ENCODE measurements around the gene LAMA1. TPM values are rescaled to one million over a fixed set of nuclear protein-coding genes. Genes with fewer than 3 reads are reported as not detected.

The LAMA1 gene
- total and polyA plus RNA-seq, 8 donors = 0.31 to 1.7 (median 1.2) TPM; not detected in 5

- WGBS, 5 donors = 84 to 92% (median 88%) methylated on average over 4 of the region's 4 CpGs
- intact Hi-C loops (cut with DNase I; ENCODE audit: low total_unique reads) = no loop called here
- no peaks in the 10 kb centered on the region for H3K27me3 ChIP-seq
- H3K4me1 ChIP-seq = no peaks in the 10 kb centered on the region
- TF ChIP-seq, protein P1, sequence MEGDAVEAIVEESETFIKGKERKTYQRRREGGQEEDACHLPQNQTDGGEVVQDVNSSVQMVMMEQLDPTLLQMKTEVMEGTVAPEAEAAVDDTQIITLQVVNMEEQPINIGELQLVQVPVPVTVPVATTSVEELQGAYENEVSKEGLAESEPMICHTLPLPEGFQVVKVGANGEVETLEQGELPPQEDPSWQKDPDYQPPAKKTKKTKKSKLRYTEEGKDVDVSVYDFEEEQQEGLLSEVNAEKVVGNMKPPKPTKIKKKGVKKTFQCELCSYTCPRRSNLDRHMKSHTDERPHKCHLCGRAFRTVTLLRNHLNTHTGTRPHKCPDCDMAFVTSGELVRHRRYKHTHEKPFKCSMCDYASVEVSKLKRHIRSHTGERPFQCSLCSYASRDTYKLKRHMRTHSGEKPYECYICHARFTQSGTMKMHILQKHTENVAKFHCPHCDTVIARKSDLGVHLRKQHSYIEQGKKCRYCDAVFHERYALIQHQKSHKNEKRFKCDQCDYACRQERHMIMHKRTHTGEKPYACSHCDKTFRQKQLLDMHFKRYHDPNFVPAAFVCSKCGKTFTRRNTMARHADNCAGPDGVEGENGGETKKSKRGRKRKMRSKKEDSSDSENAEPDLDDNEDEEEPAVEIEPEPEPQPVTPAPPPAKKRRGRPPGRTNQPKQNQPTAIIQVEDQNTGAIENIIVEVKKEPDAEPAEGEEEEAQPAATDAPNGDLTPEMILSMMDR (IDR thresholded peaks at IDR 0.05) = no peak
- TF ChIP-seq POLR2AphosphoS5 (IDR thresholded peaks at IDR 0.05) (no peak), EP300 (IDR thresholded peaks at IDR 0.05) (no peak), POLR2A (IDR thresholded peaks at IDR 0.05) (no peak)
- no peak overlapping the region for H3K27ac ChIP-seq
- no peaks in the 10 kb centered on the region for H3K36me3 ChIP-seq
- no peaks in the 10 kb centered on the region for H3K9me3 ChIP-seq
- no peak for DNase-seq
- no peak overlapping the region for H3K4me3 ChIP-seq
Observed at GRCh38 chr18:7139409-7139808, 21.8 kb upstream of the LAMA1 start.

DNA sequence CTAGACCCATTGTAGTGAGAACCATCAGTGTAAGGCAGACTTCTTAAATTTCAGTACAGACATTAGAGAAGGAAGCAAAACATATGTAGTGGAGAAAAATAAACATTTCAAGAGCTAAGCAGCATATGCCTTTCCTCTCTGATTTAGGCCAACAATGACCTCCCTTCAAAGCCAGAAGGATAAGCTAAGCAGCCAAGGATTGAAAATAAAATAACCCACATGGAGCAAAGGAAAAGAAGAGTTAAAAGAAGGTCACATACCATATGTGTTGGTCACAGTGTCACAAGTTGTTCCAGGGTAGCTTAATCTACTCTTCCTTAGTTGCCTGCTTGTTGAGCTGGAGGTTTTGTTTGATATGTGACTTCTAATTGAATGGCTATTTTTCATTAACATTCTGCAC is 15.6 kb upstream of the LAMA1 start:
- no peak overlapping the region for H3K4me3 ChIP-seq
- DNase-seq = no peak
- no peaks in the 10 kb centered on the region for H3K9me3 ChIP-seq
- no peak for TF ChIP-seq POLR2A (IDR thresholded peaks at IDR 0.05)
- TF ChIP-seq EP300 (IDR thresholded peaks at IDR 0.05) = no peak
- TF ChIP-seq POLR2AphosphoS5 (IDR thresholded peaks at IDR 0.05) = no peak
- TF ChIP-seq, protein P1 (IDR thresholded peaks at IDR 0.05) = no peak
- H3K36me3 ChIP-seq = no peaks in the 10 kb centered on the region
- no peak overlapping the region for H3K27ac ChIP-seq
- intact Hi-C loops (cut with DNase I; ENCODE audit: low total_unique reads) = no loop called here
- H3K4me1 ChIP-seq = no peaks in the 10 kb centered on the region
- H3K27me3 ChIP-seq = no peaks in the 10 kb centered on the region

DNA sequence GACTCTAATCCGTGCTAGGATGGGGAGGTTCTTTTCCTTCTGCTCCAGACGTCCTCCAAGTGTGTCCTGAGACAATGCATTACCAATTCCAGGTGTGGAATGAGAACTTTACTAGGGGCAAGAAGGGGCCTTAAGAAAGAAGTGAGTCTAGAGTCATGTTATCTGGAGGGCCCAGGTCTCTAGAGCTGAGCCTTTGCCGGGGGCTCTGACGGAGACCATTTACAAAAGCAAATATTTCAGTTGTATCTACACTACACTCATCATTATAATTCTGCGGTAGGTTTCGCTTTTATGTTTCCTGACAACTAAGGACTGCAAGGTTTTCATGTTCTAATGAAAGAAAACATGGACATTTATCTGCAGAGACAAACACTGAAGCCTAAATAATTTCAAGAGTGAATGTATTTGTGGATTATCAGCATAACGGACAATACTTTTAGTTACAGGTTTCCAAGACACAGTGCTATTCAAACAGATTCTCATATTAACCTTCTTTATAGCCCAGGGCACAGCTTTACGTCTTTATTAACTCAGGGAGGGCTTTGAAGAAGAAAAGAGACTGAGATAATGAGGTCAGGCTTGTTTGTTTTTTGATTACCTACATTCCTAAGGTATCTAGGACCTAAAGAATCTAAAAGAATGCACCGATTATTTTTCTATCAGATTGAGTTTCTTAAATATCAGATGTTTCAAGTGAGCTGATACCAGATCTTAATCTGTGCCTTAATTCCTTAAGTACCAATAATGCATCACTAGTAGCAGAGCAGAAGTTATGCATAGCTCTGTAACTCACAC is 15.0 kb upstream of the LAMA1 start:
- Histone ChIP-seq H3K4me3 (no peak overlapping the region), H3K36me3 (no peaks in the 10 kb centered on the region), H3K27me3 (no peaks in the 10 kb centered on the region), H3K27ac (no peak overlapping the region), H3K9me3 (no peaks in the 10 kb centered on the region), H3K4me1 (no peaks in the 10 kb centered on the region)
- DNase-seq = no peak
- intact Hi-C loops (cut with DNase I; ENCODE audit: low total_unique reads) = no loop called here
- no peak for TF ChIP-seq POLR2A (IDR thresholded peaks at IDR 0.05)
- TF ChIP-seq EP300 (IDR thresholded peaks at IDR 0.05) = no peak
- TF ChIP-seq, protein P1 (IDR thresholded peaks at IDR 0.05) = no peak
- TF ChIP-seq POLR2AphosphoS5 (IDR thresholded peaks at IDR 0.05) = no peak
- 43 to 59% (median 50%) methylated on average over 9 of the region's 9 CpGs for WGBS, 5 donors

- TF ChIP-seq EP300 (IDR thresholded peaks at IDR 0.05) (no peak), POLR2AphosphoS5 (IDR thresholded peaks at IDR 0.05) (no peak), POLR2A (IDR thresholded peaks at IDR 0.05) (no peak)
- TF ChIP-seq, protein P1 (IDR thresholded peaks at IDR 0.05) = no peak
- H3K4me1 ChIP-seq = peaks cover 4 to 8% (median 7%) of the 10 kb centered on the region in 4 donors
- no peak overlapping the region for H3K27ac ChIP-seq
- intact Hi-C loops (cut with DNase I; ENCODE audit: low total_unique reads) = no loop called here
- peaks cover 7 to 44% (median 13%) of the 10 kb centered on the region in 3 donors for H3K27me3 ChIP-seq
- no peak overlapping the region for H3K4me3 ChIP-seq
- DNase-seq = no peak
- WGBS, 5 donors = 60 to 75% (median 71%) methylated on average over 4 of the region's 4 CpGs
- no peaks in the 10 kb centered on the region for H3K36me3 ChIP-seq
- H3K9me3 ChIP-seq = peaks cover 0 to 3% (median 0%) of the 10 kb centered on the region in 4 donors
Observed at GRCh38 chr18:7122376-7122775, 4.8 kb upstream of the LAMA1 start.
